ENCODE data around the gene PDZD2. TPM values are rescaled to one million over a fixed set of nuclear protein-coding genes. Genes with fewer than 3 reads are reported as not detected.

PDZD2 gene
- total RNA-seq, 1 experiment from 2014 or later: 0.37 TPM

DNA sequence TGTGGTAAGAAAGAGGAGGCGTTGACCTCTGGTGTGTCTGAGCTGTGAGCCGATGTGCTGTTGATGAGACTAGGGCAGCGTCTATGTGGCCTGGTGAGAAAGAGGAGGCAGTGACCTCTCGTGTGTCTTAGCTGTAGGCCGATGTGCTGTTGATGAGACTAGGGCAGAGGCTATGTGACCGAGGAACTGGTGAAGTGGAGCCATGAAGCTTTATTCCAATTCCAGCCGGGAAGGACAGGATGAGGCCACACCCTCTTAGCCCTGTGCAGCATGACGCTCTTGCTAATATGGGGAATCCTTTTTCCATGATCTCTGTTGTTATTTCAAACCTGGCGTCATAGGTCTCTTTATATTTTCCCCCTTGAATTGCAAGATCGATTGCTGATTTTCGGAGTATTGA, 362.8 kb downstream of the PDZD2 start:
- intact Hi-C loops (cut with micrococcal nuclease): no loop called here
- ChIA-PET CTCF (no interaction called here), RAD21 (ENCODE audit: low non-redundant PET in 1 of 2, low total read pairs in 2 of 2, uncharacterized antibody in 2 of 2, unreplicated experiment in 2 of 2) (no interaction called here), POLR2A (no interaction called here)
- no TSS peak for BruUV-seq (replicated peaks)
- Histone ChIP-seq H3K27me3 (ENCODE audit: insufficient read depth, low read length) (no peaks in the 10 kb centered on the region), H3K9me2 (ENCODE audit: insufficient read depth) (no peaks in the 10 kb centered on the region), H3K4me3 (replicated peaks in 1 of 2; ENCODE audit: low read depth in 1 of 2, low read length in 2 of 2) (no peak overlapping the region), H3K36me3 (ENCODE audit: control insufficient read depth in 1 of 2, insufficient read depth in 2 of 2, low read length in 2 of 2) (no peaks in the 10 kb centered on the region), H3K9ac (ENCODE audit: low read length) (no peak overlapping the region), H3K4me2 (ENCODE audit: low read length) (no peak overlapping the region), H3K27ac (ENCODE audit: low read depth, low read length) (no peak overlapping the region), H2AFZ (ENCODE audit: low read depth, low read length, poor library complexity, severe bottlenecking) (no peak overlapping the region), H3K79me2 (ENCODE audit: insufficient read depth, low read length) (no peaks in the 10 kb centered on the region), H4K20me1 (ENCODE audit: insufficient read depth) (no peaks in the 10 kb centered on the region), H3K4me1 (ENCODE audit: control insufficient read depth in 1 of 2, insufficient read depth in 2 of 2, low read length in 2 of 2) (no peaks in the 10 kb centered on the region), H3K9me3 (ENCODE audit: control insufficient read depth in 1 of 2, insufficient read depth in 1 of 2, low read depth in 1 of 2, low read length in 2 of 2) (no peaks in the 10 kb centered on the region)
- no peak for DNase-seq (ENCODE audit: low read depth, low spot score)
- no peak; the same call in 1 of the 2 replicates for ATAC-seq
- no peak for TF ChIP-seq EZH2 (IDR thresholded peaks at IDR 0.05)
- TF ChIP-seq, protein P1, sequence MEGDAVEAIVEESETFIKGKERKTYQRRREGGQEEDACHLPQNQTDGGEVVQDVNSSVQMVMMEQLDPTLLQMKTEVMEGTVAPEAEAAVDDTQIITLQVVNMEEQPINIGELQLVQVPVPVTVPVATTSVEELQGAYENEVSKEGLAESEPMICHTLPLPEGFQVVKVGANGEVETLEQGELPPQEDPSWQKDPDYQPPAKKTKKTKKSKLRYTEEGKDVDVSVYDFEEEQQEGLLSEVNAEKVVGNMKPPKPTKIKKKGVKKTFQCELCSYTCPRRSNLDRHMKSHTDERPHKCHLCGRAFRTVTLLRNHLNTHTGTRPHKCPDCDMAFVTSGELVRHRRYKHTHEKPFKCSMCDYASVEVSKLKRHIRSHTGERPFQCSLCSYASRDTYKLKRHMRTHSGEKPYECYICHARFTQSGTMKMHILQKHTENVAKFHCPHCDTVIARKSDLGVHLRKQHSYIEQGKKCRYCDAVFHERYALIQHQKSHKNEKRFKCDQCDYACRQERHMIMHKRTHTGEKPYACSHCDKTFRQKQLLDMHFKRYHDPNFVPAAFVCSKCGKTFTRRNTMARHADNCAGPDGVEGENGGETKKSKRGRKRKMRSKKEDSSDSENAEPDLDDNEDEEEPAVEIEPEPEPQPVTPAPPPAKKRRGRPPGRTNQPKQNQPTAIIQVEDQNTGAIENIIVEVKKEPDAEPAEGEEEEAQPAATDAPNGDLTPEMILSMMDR (IDR thresholded peaks at IDR 0.05 in 2 of 3, conservative IDR thresholded peaks at IDR 0.05 in 1 of 3; ENCODE audit: borderline replicate concordance in 1 of 3, insufficient read depth in 1 of 3, low read depth in 2 of 3, low read length in 2 of 3): no peak

DNA sequence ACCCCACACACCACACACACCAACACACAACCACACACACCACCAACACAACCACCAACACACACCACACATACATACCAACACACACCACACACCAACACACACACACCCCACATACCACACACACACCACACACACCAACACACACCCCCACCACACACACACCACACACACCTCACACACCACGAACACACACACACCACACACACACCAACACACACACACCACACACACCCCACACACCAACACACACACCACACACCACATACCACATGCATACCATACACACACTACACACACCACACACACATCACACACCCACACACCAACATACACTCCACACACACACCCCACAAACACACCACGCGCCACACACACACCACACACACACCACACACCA, 363.8 kb downstream of the PDZD2 start:
- Histone ChIP-seq H3K4me1 (ENCODE audit: control insufficient read depth in 1 of 2, insufficient read depth in 2 of 2, low read length in 2 of 2) (no peaks in the 10 kb centered on the region), H3K9ac (ENCODE audit: low read length) (no peak overlapping the region), H3K4me3 (replicated peaks in 1 of 2; ENCODE audit: low read depth in 1 of 2, low read length in 2 of 2) (no peak overlapping the region), H4K20me1 (ENCODE audit: insufficient read depth) (no peaks in the 10 kb centered on the region), H3K79me2 (ENCODE audit: insufficient read depth, low read length) (no peaks in the 10 kb centered on the region), H3K9me3 (ENCODE audit: control insufficient read depth in 1 of 2, insufficient read depth in 1 of 2, low read depth in 1 of 2, low read length in 2 of 2) (no peaks in the 10 kb centered on the region), H3K9me2 (ENCODE audit: insufficient read depth) (no peaks in the 10 kb centered on the region), H3K27ac (ENCODE audit: low read depth, low read length) (no peak overlapping the region; the same call in 1 of the 2 replicates), H2AFZ (ENCODE audit: low read depth, low read length, poor library complexity, severe bottlenecking) (no peak overlapping the region), H3K36me3 (ENCODE audit: control insufficient read depth in 1 of 2, insufficient read depth in 2 of 2, low read length in 2 of 2) (no peaks in the 10 kb centered on the region), H3K27me3 (ENCODE audit: insufficient read depth, low read length) (no peaks in the 10 kb centered on the region), H3K4me2 (ENCODE audit: low read length) (no peak overlapping the region)
- ChIA-PET CTCF (no interaction called here), RAD21 (ENCODE audit: low non-redundant PET in 1 of 2, low total read pairs in 2 of 2, uncharacterized antibody in 2 of 2, unreplicated experiment in 2 of 2) (no interaction called here), POLR2A (no interaction called here)
- ATAC-seq: no peak
- no TSS peak for BruUV-seq (replicated peaks)
- DNase-seq (ENCODE audit: low read depth, low spot score): no peak
- intact Hi-C loops (cut with micrococcal nuclease): no loop called here
- TF ChIP-seq, protein P2, sequence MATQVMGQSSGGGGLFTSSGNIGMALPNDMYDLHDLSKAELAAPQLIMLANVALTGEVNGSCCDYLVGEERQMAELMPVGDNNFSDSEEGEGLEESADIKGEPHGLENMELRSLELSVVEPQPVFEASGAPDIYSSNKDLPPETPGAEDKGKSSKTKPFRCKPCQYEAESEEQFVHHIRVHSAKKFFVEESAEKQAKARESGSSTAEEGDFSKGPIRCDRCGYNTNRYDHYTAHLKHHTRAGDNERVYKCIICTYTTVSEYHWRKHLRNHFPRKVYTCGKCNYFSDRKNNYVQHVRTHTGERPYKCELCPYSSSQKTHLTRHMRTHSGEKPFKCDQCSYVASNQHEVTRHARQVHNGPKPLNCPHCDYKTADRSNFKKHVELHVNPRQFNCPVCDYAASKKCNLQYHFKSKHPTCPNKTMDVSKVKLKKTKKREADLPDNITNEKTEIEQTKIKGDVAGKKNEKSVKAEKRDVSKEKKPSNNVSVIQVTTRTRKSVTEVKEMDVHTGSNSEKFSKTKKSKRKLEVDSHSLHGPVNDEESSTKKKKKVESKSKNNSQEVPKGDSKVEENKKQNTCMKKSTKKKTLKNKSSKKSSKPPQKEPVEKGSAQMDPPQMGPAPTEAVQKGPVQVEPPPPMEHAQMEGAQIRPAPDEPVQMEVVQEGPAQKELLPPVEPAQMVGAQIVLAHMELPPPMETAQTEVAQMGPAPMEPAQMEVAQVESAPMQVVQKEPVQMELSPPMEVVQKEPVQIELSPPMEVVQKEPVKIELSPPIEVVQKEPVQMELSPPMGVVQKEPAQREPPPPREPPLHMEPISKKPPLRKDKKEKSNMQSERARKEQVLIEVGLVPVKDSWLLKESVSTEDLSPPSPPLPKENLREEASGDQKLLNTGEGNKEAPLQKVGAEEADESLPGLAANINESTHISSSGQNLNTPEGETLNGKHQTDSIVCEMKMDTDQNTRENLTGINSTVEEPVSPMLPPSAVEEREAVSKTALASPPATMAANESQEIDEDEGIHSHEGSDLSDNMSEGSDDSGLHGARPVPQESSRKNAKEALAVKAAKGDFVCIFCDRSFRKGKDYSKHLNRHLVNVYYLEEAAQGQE (IDR thresholded peaks at IDR 0.05; ENCODE audit: low read depth): no peak
- no peak for TF ChIP-seq POLR2AphosphoS5 (IDR thresholded peaks at IDR 0.05; ENCODE audit: low read depth, low read length)
- no peak for TF ChIP-seq ZFX (IDR thresholded peaks at IDR 0.05)
- no peak for TF ChIP-seq SRF (IDR thresholded peaks at IDR 0.05; ENCODE audit: low read depth)
- TF ChIP-seq, protein P3, sequence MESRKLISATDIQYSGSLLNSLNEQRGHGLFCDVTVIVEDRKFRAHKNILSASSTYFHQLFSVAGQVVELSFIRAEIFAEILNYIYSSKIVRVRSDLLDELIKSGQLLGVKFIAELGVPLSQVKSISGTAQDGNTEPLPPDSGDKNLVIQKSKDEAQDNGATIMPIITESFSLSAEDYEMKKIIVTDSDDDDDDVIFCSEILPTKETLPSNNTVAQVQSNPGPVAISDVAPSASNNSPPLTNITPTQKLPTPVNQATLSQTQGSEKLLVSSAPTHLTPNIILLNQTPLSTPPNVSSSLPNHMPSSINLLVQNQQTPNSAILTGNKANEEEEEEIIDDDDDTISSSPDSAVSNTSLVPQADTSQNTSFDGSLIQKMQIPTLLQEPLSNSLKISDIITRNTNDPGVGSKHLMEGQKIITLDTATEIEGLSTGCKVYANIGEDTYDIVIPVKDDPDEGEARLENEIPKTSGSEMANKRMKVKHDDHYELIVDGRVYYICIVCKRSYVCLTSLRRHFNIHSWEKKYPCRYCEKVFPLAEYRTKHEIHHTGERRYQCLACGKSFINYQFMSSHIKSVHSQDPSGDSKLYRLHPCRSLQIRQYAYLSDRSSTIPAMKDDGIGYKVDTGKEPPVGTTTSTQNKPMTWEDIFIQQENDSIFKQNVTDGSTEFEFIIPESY (IDR thresholded peaks at IDR 0.05; ENCODE audit: extremely low read depth, insufficient replicate concordance, low read length): no peak
- no peak for TF ChIP-seq EZH2phosphoT487 (IDR thresholded peaks at IDR 0.05; ENCODE audit: borderline replicate concordance)
- no peak for TF ChIP-seq CBX3 (IDR thresholded peaks at IDR 0.05; ENCODE audit: low read depth)
- no peak for TF ChIP-seq ZNF274 (IDR thresholded peaks at IDR 0.05; ENCODE audit: low read depth, low read length)
- TF ChIP-seq POLR2A (IDR thresholded peaks at IDR 0.05; ENCODE audit: borderline replicate concordance, extremely low read depth, insufficient read depth, insufficient read length): no peak
- TF ChIP-seq JUND (IDR thresholded peaks at IDR 0.05): no peak
